Measurements from ENCODE around the gene BOLA1.

The BOLA1 gene

DNA sequence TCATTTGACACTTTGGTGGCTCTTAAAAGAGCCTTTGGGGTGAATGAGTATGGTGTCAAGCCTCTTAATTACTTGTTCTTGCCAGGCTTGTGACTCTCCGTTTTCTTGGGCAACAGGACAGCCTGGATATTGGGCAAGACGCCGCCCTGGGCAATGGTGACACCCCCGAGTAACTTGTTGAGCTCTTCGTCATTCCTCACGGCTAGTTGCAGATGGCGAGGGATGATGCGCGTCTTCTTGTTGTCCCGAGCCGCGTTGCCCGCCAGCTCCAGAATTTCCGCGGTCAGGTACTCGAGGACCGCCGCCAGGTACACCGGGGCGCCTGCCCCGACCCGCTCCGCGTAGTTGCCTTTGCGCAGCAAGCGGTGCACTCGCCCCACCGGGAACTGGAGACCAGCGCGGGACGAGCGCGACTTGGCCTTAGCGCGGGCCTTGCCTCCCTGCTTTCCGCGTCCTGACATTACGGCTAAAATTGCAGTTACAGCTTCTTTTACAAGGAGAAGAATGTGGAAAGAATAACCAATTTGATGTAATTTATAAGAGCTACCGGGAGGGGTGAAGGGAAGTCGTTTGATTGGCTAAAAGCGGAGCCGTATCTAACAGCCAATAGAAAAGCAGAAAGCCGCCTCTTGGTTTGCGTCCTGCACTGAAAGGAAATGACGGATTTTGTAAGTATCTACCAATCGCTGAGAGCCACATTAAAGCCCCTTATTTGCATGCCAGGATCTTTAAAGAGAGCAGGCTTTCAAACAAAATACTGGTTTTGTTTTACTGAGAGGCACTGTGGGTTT, 11.7 kb upstream of the BOLA1 start:
- DNase-seq = peak; percentile 97

DNA sequence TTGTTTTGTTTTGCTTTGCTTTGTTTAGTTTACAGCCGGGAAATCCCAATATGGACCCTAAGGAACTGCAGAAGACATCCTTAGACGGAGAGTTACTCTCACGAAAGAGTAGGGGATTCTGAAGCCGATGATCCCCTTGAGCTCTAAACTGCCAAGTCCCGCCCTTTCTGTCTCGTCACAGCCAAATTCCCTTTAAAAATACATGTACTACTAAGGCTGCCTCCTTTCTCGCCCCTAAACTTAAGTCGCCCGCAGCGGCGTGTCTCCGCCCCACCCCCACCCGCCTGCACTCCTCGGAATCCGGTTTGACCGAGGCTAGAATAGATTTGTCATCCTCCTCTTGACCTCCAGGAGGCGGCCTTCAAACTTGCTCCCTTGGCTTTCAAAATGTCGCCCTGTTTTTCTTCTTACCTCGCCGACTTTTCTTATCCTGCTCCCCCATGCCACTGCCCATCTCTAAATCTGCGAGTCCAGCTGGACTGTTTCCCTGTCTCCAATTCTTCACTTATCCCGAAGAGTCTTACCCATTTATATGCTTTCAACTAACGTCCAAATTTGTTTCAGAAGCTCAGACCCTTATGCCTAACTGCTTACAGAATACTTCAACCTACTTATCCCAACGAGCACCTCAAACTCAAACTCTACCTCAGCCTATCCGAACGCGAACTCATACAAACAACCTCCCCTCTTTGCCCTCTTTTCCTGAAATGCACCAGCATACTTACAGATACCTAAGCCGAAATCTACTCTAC, 10.9 kb upstream of the BOLA1 start:
- DNase-seq = peak; percentile 76

DNA sequence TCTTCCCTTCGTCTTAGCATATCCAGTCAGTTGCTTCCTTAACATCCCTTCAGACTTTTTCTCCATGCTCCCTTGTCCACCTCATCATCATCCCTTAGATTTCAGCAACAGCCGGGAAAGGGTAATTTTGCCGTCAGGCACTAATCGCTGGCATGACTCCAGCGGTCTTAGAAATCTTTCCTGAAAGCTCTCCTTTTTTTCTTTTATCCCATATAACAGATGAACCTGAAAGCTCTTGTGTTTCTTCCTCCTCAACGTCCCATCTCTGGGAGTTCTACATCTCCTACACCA, 10.4 kb upstream of the BOLA1 start:
- peak; percentile 14 for DNase-seq

DNA sequence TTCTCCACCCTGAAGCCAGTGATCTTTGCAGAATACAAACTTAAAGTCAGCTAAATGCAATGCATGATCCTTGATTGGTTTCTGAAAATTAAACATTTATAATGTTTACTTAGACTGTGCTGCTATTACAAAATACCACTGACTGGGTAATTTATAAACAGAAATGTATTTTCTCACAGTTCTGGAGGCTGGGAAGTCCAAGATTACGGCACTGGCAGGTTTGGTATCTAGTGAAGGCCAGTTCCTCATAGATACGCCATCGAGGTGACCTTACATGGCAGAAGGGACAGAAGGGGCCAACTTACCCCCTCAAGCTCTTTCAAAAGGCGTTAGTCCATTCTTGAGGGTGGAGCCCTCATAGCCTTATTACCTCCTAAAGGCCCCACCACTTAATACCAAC, 2.8 kb upstream of the BOLA1 start:
- no peak for DNase-seq

DNA sequence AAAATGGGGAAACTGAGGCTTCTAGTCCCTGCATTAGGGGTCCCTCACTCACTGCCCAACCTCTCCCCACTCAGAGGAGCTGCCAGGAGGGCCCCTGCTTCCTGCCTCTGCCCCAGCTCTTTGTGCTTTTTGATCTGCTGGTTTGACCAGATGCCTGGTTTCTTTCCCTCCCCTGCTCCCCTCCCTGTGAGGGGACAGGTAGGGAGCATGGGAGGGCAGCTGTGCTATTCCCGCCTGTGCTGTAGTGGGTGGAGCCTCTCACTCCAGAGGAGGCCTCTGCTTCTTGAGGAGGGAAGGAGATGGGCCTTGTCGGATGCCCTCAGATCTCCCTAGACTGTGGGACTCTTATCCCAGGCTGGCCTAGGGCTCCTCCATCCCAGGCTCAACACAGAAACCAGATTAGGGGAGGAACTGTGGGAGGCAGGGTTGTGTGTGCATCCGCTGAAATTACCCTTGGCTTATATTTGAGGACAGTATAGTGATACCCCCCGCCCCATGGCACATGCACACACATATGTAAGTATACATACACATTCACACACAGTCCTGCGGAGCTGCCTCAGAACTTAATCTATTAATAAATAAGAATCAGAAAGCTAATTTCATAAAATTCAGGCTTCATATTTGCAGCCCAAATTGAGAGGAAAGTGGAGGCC, 4.6 kb downstream of the BOLA1 start:
- DNase-seq = no peak

DNA sequence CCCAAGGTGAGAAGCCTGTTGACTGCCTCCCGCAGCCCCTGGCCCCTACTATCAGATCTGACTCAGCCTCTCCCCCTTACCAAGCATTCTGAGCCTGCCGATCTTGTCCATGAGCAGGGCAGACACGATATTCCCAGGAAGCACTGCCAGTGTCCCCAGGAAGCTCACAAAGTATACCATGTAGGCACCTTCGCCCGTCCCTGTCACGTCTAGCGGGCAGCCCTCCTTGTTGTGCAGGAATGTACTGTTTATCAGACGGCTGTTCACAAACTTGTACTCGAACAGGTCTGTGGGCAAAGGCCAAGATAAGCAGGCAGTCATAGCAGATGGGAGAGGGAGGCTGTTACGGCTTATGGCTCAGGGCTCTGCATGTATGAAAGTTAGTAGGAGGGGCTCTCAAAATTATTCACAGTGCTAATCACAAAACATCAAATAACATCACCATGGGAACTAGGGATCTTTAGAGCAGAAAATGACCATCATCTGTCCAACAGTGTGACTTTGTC, 7.3 kb downstream of the BOLA1 start:
- no peak for DNase-seq

DNA sequence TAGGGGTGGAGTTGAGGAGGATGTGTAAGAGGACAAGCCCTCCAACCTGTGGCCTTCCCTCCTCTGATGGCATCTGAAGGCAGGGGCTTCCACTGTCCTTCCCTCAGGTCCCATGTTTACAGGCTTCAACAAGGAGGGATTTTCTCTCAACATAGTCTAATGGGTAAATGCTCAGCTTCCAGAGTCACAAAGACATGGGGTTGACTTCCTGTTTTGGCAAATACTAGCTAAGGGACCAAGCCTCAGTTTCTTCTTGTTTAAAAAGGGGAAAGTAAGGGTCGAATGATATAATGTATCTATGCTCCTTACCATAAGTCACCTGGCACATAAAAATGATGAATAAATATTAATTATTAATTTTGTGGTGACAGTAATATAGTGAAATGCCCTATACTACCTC, 15.2 kb downstream of the BOLA1 start:
- DNase-seq = no peak

DNA sequence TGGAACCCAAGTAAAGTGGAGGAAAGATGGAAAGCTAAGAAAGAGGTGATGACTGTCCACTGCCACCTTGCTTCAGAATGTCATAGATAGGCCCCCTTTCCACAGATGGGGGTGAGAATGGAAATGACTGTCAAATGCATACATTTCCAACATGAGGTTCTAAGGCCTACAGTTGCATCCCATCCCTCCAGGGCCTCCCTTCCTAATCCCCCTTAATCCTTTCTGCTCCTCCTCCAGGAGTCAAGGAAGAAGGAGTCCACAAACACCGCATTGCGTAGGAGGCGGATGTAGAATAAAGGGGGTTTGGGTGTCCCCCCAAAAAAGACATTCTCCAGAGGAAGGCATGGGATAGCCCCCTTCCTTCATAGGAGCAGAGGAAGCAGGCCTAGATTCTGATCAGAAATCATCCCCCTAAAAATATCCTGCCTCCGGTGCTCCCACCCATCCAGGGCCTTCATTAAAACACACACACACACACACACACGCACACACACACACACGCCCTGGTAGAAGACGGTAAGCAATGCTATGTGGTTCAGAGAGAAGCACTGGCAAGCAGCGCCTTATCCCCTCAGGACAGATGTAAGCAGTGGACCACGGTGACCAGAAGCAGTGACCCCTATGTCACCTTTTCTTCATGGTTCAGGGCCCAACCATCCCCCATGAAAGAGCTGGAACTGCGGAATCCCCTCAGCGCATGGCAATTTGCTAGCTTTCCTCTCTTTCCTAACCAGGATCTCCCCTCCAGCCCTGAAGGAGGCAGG, 16.2 kb downstream of the BOLA1 start:
- DNase-seq = no peak

DNA sequence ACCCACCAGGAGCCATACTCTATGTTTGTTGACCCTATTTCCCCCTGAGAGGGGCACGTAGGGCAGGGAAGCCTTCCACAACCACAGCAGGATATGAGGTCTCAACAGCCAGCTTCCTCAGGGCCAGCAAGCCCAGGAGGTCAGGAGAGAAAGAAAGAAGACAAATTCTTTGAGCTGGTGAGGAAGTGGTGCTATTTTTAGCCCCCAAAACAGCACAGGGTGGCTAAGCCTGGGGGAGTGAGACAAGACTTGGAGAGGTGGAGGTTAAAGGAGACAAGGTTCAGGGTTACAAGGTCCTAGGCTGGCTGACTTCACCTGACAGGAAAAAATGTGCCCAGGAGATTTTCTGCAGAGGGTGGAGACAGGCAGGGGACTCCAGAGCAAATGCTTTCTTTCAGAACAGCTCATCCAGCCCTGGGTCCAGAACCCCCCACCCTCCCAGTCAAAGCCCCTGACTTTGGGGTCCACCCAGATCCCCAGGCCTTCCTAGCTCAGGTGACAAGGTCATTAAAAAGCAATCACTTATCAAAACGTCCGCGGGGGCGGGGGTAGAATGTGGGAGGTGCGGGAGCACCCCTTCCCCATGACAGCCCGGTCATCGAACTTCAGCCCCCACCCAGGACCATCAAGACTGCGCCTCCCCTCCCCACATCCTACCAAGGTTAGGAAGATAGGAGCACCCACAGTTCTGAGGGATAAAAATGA, 17.0 kb downstream of the BOLA1 start:
- no peak for DNase-seq

DNA sequence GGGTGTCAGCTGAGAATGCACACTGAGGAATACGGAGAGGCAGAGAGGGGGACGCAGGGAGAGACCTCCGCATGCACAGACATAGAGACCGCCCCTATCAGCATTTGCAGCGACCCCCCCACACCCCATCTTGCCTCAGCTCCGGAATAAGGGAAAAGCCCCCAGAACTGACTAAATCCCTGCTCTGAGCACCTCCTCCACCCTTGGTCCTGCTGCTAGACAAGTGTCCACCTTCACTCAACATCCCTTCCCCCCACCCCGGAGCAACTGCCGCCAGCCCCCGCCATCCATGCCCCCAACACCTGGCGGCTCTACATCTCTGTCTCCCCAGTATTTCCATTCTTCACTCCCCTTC, 17.5 kb downstream of the BOLA1 start:
- no peak for DNase-seq

DNA sequence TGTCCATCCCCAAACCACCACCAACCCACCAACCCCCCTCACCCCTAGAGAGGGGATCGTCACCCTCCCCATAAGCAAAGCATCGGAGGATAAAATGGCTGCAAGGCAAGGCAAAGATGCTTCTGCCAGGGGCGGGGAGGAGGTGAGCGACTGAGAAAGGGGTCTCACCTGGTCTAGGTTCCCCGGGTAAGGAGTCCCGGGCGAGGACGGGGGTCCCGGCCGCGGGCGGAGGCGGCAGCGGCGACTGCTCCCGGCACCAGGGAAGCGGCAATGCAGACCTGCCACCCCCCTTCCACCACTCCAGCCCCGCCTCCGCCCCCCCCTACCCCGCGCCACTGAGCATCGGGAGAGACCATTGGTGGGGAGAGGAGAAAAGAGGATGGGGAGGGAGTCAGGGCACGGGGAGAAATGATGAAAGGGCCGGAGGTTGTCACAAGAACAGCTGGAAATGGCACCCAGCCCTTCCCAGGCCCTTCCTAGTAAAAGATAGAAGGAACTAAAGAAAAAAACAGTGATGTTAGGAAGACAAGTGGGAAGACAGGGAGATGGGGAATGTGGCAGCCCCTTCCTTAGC, 18.3 kb downstream of the BOLA1 start, which contains the start of gene SV2A:
TSS of gene SV2A (minus strand) at position 274 of the 574 bp plus-strand sequence. CDS start 4,004 bp downstream, outside the sequence.
- DNase-seq = no peak

DNA sequence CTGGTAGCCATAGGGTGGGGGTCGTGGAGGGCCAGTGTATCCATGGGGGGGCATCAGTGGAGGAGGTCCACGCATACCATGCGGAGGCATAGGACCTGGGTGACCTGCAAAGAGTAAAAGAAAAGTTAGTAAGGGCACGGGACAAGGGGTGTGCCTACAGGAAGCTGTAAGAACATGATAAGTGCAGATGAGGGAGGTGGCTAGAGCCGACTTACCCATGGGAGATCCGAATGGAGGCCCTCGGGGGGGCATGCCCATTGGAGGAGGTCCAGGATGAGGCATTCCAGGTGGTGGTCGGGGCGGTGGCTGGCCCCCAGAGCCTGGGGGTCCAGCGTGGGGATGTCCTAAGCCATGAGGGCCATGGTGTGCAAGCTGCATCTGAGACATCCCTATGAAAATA, 24.3 kb downstream of the BOLA1 start:
- DNase-seq = no peak

DNA sequence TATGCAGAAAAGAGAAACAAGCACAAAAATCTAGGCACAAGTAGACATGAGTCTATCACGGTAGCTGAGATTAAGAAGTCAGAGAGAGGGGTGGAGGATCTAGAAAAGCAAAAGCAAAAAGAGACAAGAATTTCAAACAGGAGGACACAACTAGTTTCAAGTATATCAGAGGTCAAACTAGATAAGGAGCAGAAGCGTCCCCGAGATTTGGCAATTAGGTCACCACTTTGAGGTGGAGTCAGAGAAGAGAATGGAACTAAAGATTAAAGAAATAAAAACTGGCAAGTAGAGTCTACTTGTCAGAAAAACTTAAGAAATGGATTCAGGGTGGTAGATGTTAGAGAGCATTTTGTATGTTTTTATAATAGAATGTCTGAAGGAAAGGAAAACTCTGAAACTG, 26.0 kb downstream of the BOLA1 start:
- DNase-seq = no peak

DNA sequence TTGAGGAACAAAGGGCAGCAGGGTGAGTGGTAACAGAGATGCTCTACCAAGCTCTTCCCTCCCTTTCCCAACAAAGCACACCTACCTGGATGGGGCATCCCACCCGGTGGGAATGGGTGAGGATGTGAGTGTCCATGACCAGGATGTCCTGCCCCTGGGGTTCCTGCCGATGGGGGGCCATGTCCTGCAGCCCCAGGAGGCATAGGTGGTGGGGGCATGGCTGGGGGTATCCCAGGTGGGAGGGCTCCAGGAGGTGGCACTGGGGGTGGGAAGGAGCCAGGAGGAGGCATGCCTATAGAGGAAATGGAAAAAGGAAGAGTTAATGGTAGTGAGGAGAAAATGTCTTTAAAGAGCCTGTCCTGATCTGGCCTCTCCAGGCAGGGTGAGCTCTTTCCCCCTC, 26.4 kb downstream of the BOLA1 start:
- no peak for DNase-seq

DNA sequence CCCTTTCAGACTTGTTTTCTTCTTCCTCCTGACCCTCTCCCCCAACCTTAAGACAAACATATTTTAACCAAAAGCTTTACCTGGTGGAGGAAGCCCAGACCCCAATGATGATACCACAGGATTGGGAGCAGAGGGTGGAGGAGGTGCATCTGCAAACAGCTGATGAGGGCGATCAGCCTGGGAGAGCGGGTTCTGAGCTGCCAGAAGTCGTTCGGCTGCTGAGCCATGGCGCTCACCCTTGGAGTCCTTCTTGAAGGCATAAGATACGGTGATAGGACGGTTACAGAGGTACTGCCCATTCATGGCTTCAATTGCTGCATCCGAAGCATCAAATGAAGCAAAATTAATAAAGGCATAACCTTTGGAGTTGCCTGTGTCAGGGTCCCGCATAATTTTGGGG, 26.9 kb downstream of the BOLA1 start:
- DNase-seq = no peak

DNA sequence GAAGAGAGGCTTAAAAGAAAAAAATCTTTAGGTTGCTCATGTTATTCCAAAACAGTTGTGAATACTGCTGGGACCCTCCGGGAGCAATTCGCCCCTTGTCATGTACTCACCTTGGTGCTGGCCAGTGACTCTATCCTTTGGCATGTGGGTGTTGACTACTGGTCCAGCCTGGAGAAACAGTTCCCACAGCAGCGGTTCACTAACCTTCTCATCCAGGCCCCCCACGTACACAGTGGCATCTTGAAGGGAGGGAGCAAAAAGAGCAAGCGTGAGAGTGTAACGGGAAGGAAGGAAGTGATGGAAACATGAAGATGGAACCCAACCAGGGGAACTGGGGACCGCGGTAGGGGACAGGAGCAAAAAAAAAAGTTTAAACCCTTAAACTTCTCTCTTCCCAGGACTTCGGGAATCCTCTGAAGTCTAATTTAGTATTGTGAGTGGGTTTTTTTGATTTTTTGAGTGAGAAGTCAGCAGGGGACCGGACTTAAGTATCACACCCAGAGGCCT, 27.7 kb downstream of the BOLA1 start:
- no peak for DNase-seq

DNA sequence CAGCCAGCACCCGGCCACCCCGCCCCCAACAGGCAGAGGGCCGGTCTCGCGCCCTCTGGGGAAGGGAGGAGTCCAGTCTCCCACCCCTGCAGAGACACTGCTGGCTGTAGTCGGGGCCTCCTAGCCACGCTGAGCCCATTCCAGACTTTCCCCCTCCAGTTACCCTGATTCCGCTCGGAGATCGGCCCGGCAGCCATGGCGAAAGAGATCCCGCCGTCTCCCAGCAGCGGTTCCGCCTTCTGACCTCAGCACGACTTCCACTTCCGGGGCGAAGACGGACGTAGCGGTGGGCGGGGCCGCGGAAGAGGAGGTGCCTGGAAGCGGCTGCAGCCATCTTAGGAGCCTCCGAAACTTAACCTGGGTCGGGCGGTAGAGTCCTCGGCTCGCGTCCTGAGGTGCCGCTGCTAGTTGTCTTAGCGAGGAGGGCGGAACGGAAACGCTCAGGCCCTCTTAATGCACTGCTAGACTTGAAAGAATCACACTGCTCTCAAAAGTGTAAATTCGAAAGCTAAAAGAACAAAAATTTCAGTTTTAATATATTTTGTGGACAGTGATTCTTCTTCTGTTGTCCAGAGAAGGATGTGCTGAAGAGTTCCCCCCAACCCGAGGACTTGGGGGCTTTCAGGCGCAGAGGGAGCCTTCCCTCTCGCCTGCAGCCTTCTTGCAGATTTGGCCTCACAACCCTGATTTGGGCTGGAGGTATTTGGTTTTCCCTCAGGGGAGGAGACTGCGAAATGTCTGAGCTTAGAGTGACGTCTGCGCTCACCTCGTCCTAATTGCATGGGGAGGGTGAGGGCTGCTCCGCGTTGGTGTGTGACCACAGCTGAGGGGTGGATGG, 28.4 kb downstream of the BOLA1 start, which contains the start of gene SF3B4:
TSS of gene SF3B4 (minus strand) at position 241 of the 838 bp plus-strand sequence. CDS start at position 197, 44 bp downstream.
- peak; percentile 92 for DNase-seq

DNA sequence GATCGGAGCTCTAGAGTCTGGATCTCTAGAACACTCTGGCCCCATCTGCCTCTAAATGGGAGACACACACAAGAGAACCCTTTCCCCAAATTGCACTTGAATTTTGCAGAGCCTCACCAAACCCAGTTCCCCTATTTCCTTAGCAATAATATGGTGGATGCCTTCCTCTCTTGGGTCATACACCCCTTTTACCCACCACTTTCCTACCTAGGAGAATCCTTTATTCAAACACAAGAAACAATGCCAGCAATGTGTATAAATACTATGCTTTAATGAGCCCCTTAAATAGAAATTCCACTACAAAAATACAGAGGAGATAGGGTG, 29.0 kb downstream of the BOLA1 start:
- DNase-seq = no peak

DNA sequence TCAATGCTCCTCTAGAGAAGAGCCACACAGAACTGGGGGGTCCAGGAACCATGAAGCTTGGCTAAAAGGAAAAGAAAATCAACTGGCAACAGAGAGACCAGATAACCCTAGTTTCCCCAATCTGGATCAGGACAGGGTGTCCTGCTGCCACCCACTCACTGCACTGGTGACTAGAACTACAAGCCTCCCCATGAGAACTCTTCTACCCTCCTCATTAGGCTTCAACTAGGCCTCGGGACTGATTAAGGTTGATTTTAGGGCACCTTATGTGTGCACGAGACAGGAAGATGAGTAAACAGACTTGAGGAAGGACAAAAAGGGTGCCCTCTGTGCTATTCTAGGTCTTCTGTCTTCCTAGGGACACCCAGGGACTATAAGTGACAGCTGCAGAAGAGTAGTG, 30.5 kb downstream of the BOLA1 start:
- no peak for DNase-seq

DNA sequence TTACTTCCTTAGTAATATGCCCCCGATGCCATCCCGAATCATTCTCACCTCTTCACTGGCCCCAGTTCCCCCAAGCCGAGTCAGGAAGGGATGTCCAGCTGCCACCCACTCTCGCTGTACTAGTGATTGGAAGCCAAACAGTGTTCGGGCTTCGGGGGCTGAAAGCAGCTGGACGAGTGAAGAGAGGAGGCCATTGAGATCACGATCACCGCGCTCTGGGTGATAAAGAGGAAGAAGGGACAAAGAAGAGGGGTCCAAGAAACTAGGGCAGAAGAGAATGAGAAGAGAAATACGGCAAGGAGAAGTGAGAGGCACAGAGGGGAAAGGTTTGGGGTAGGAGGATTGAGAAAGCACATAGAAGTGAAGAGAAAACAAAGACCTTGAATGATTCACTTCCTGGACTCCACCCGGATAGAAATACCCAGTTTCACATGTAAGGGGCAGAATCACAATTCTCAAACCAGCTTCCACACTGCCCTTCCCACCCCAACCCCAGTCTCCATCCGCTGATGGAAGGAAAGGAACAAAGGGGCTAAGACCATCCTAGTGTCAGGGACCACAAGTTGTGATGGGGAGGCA, 31.9 kb downstream of the BOLA1 start:
- DNase-seq = no peak

DNA sequence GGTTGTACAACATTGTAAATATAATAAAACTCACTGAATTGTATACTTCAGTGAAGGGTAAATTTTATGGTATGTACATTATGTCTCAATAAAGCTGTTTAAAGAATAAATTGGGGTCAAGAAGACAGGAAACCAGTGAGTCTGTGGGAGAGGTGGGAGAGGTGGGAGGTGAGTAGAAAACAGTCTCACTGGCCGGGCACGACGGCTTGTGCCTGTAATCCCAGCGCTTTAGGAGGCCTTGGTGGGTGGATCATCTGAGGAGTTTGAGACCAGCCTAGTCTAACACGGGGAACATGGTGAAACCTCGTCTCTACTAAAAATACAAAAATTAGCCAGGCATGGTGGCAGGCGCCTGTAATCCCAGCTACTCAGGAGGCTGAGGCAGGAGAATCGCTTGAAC, 33.1 kb downstream of the BOLA1 start:
- no peak for DNase-seq

Data from NCI-H226 (cell line).